ENCODE data around the gene AFAP1L2. TPM values are rescaled to one million over a fixed set of nuclear protein-coding genes. Genes with fewer than 3 reads are reported as not detected.

The AFAP1L2 gene
- total RNA-seq, 6 experiments from 2014 or later = 0.50 to 2.2 (median 1.1) TPM

DNA sequence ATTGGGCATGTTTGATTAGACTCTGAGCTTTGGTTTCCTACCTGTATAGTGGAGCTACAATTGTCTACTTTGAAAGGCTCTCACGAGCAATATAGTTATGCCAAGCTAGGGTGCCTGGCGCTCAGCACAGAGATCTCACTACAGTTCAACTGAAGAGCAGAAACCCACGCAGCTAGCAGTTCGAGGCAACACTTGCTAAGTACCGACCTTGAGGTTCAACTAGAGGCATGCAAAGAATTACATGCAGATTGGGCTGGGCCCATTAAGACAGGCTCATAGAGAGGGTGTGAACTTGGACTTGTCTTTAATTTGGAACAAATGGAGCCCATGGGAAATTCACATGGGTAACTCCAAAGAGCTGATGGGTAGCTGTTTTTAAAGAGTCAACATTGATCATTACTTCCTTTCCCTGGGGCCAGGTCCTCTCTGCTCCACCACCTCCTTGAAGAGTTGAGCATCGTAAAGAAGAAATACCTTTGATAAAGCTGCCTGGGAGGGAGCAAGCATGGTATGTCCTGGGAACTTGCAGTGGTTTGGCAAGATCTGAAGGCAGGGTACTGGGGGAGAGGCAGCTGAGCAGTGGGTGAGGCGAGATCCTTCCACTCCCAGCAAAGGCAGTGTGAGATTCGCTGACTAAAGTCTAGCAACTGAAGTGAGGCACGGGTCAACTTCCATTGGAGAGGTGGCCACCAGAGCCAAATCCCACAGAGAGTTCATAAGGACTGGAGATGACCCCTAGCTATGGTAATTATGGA, 25.5 kb upstream of the AFAP1L2 start:
- no peaks in the 10 kb centered on the region for H3K4me1 ChIP-seq
- ATAC-seq (no peak), DNase-seq (no peak)
- intact Hi-C loops (cut with DNase I) = no loop called here
- no peaks in the 10 kb centered on the region for H3K27me3 ChIP-seq
- 89% methylated on average over 8 of the region's 9 CpGs for WGBS (ENCODE audit: insufficient coverage, low coverage, low lambda C conversion rate, missing lambda C conversion rate)
- H3K4me3 ChIP-seq = no peak overlapping the region
- H3K9me3 ChIP-seq = no peaks in the 10 kb centered on the region
- H3K27ac ChIP-seq = no peak overlapping the region
- peaks cover 0 to 6% (median 2%) of the 10 kb centered on the region in 4 donors for H3K36me3 ChIP-seq
- no peak for TF ChIP-seq POLR2A (IDR thresholded peaks at IDR 0.05)
- TF ChIP-seq, protein P1, sequence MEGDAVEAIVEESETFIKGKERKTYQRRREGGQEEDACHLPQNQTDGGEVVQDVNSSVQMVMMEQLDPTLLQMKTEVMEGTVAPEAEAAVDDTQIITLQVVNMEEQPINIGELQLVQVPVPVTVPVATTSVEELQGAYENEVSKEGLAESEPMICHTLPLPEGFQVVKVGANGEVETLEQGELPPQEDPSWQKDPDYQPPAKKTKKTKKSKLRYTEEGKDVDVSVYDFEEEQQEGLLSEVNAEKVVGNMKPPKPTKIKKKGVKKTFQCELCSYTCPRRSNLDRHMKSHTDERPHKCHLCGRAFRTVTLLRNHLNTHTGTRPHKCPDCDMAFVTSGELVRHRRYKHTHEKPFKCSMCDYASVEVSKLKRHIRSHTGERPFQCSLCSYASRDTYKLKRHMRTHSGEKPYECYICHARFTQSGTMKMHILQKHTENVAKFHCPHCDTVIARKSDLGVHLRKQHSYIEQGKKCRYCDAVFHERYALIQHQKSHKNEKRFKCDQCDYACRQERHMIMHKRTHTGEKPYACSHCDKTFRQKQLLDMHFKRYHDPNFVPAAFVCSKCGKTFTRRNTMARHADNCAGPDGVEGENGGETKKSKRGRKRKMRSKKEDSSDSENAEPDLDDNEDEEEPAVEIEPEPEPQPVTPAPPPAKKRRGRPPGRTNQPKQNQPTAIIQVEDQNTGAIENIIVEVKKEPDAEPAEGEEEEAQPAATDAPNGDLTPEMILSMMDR (IDR thresholded peaks at IDR 0.05) = no peak

DNA sequence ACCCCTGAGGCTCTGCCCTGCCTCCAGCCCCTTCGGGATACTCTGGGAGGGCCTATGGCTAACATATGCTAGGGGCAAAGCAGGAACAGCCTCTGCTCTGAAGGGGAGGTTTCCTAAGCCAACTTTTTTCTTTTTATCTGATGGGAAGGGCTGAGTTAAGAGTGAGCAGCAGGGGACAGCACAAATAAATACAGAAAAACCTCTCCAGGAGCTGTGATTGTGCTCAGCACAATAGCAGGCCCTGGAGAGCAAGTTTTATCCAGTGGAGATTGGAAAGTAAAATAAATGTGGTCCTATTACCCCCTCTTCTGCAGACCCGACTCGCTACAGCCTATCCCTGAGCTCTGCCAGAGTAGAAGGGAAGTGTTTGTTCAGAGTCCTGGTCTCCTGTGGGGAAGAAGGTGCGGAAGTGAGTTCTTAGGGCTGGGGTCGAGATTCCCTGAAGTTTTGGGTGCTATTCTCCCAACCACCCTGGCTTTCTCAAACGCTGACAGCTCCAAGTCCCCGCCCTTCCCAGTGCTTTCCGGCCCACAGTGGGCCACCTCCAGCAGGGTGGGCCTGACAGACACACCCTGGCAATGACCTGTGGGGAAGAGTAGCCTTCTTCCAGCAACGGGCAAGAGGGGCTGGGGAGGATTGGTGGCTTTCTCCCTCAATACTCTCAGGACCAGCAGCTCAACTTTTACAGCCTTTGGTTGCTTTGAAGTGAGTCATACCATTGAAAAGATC, 23.0 kb upstream of the AFAP1L2 start:
- DNase-seq (no peak), ATAC-seq (peak; percentile 12 to 24 (median 18))
- H3K4me3 ChIP-seq = no peak overlapping the region
- H3K36me3 ChIP-seq = no peaks in the 10 kb centered on the region
- H3K27ac ChIP-seq = no peak overlapping the region
- 43% methylated on average over 1 of the region's 9 CpGs for WGBS (ENCODE audit: insufficient coverage, low coverage, low lambda C conversion rate, missing lambda C conversion rate)
- H3K27me3 ChIP-seq = no peaks in the 10 kb centered on the region
- intact Hi-C loops (cut with DNase I) = no loop called here
- H3K9me3 ChIP-seq = no peaks in the 10 kb centered on the region
- no peak for TF ChIP-seq POLR2A (IDR thresholded peaks at IDR 0.05)
- TF ChIP-seq, protein P1 (IDR thresholded peaks at IDR 0.05) = no peak
- no peaks in the 10 kb centered on the region for H3K4me1 ChIP-seq

GRCh38 chr10:114426476-114426875, 22.2 kb upstream of the AFAP1L2 start:
- Histone ChIP-seq H3K27me3 (no peaks in the 10 kb centered on the region), H3K9me3 (no peaks in the 10 kb centered on the region), H3K4me1 (no peaks in the 10 kb centered on the region), H3K36me3 (no peaks in the 10 kb centered on the region), H3K27ac (no peak overlapping the region), H3K4me3 (no peak overlapping the region)
- TF ChIP-seq, protein P1 (IDR thresholded peaks at IDR 0.05) = no peak
- 55% methylated on average over 4 of the region's 5 CpGs for WGBS (ENCODE audit: insufficient coverage, low coverage, low lambda C conversion rate, missing lambda C conversion rate)
- DNase-seq (no peak), ATAC-seq (no peak)
- intact Hi-C loops (cut with DNase I) = no loop called here

DNA sequence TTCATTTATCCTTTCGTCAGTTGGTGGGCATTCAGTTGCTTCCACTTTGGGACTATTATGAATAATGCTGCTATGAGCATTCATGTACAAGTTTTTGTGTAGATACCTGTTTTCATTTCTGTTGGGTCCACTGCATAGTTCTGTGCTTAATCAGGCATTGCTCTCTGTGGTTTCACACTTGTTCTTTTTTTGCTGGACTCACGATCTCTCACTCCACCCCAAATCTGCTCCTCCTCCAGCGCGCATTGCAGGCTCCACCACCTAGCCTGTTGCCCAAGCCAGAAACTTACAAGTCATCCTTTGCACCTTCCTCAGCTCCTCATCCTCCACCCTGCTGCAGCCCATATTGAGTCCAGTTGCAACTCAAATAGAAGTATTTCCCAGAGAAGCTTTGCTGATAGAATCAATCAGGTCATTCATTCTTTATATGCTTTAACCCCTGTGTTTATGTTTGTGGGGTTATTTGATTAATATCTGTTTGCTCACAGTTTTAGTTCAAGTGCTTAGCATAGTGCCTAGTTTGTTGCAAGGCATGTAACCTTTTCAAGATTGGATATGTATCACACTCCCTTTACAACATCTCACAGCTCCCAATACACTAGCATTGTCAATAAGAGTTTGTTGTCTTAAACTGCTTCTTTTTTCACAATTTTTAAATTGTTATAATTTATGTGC, 16.6 kb upstream of the AFAP1L2 start:
- H3K27ac ChIP-seq = no peak overlapping the region
- no peaks in the 10 kb centered on the region for H3K9me3 ChIP-seq
- no peaks in the 10 kb centered on the region for H3K4me1 ChIP-seq
- no peaks in the 10 kb centered on the region for H3K27me3 ChIP-seq
- DNase-seq (no peak), ATAC-seq (no peak)
- intact Hi-C loops (cut with DNase I) = no loop called here
- no peak overlapping the region for H3K4me3 ChIP-seq
- no peaks in the 10 kb centered on the region for H3K36me3 ChIP-seq
- 62% methylated on average over 4 of the region's 4 CpGs for WGBS (ENCODE audit: insufficient coverage, low coverage, low lambda C conversion rate, missing lambda C conversion rate)
- TF ChIP-seq, protein P1 (IDR thresholded peaks at IDR 0.05) = no peak
- no peak for TF ChIP-seq POLR2A (IDR thresholded peaks at IDR 0.05)

All from right lobe of liver (tissue), 6 donors.